Measurements from ENCODE around the gene NBL1.

NBL1 gene

DNA sequence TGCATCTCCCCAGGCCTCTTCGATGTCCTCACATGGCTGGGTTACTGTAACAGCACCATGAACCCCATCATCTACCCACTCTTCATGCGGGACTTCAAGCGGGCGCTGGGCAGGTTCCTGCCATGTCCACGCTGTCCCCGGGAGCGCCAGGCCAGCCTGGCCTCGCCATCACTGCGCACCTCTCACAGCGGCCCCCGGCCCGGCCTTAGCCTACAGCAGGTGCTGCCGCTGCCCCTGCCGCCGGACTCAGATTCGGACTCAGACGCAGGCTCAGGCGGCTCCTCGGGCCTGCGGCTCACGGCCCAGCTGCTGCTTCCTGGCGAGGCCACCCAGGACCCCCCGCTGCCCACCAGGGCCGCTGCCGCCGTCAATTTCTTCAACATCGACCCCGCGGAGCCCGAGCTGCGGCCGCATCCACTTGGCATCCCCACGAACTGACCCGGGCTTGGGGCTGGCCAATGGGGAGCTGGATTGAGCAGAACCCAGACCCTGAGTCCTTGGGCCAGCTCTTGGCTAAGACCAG, 34.9 kb downstream of the NBL1 start:
- Histone ChIP-seq H3K9ac (ENCODE audit: low read depth, low read length) (no peak overlapping the region), H3K4me1 (ENCODE audit: control insufficient read depth, insufficient read depth, low read length) (peaks cover 8% of the 10 kb centered on the region), H3K9me3 (replicated peaks; ENCODE audit: low read length) (no peaks in the 10 kb centered on the region), H3K27me3 (ENCODE audit: control insufficient read depth, insufficient read depth, low read length) (peaks cover 14% of the 10 kb centered on the region), H3K4me3 (ENCODE audit: low read length) (no peak overlapping the region), H3K36me3 (ENCODE audit: insufficient read depth, low read length) (no peaks in the 10 kb centered on the region), H3K4me2 (ENCODE audit: low read length) (no peak overlapping the region)

- H3K9me3 ChIP-seq (replicated peaks; ENCODE audit: low read length): no peaks in the 10 kb centered on the region
Observed at GRCh38 chr1:19679691-19680090, 35.6 kb downstream of the NBL1 start.

GRCh38 chr1:19680644-19681043, 36.5 kb downstream of the NBL1 start:
- Histone ChIP-seq H3K4me3 (ENCODE audit: low read length) (no peak overlapping the region), H3K9ac (ENCODE audit: low read depth, low read length) (no peak overlapping the region), H3K4me2 (ENCODE audit: low read length) (no peak overlapping the region), H3K27me3 (ENCODE audit: control insufficient read depth, insufficient read depth, low read length) (peaks cover 4% of the 10 kb centered on the region), H3K4me1 (ENCODE audit: control insufficient read depth, insufficient read depth, low read length) (peaks cover 8% of the 10 kb centered on the region), H3K9me3 (replicated peaks; ENCODE audit: low read length) (no peaks in the 10 kb centered on the region), H3K36me3 (ENCODE audit: insufficient read depth, low read length) (no peaks in the 10 kb centered on the region)

More at GRCh38 chr1:19679691-19680090, 35.6 kb downstream of the NBL1 start:
- no peak overlapping the region for H3K4me3 ChIP-seq (ENCODE audit: low read length)
- peaks cover 8% of the 10 kb centered on the region for H3K4me1 ChIP-seq (ENCODE audit: control insufficient read depth, insufficient read depth, low read length)
- H3K9ac ChIP-seq (ENCODE audit: low read depth, low read length): no peak overlapping the region
- H3K4me2 ChIP-seq (ENCODE audit: low read length): no peak overlapping the region
- H3K27me3 ChIP-seq (ENCODE audit: control insufficient read depth, insufficient read depth, low read length): peaks cover 12% of the 10 kb centered on the region
- H3K36me3 ChIP-seq (ENCODE audit: insufficient read depth, low read length): no peaks in the 10 kb centered on the region

DNA sequence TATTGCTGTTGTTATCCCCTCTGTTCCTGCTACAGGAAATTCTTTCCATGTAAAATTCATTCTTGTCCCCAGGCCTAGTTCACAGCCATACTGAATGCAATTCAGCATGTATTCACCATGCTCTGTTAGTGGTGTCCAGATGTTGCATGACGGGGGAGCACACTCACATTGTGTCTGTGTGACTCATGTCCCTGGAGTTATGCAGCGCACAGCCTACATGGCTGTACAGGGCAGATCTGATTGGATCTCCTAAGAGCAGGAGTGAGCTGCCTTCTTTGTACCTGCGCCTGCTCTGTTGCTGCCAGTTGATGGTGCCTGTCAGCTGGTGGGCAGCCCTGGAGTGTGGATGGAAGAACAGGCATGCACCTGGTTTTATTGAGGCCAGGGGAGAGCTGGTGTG, 38.1 kb downstream of the NBL1 start:
- Histone ChIP-seq H3K4me2 (ENCODE audit: low read length) (no peak overlapping the region), H3K4me1 (ENCODE audit: control insufficient read depth, insufficient read depth, low read length) (peaks cover 8% of the 10 kb centered on the region), H3K9ac (ENCODE audit: low read depth, low read length) (no peak overlapping the region), H3K36me3 (ENCODE audit: insufficient read depth, low read length) (no peaks in the 10 kb centered on the region), H3K9me3 (replicated peaks; ENCODE audit: low read length) (no peaks in the 10 kb centered on the region), H3K4me3 (ENCODE audit: low read length) (no peak overlapping the region), H3K27me3 (ENCODE audit: control insufficient read depth, insufficient read depth, low read length) (no peaks in the 10 kb centered on the region)

DNA sequence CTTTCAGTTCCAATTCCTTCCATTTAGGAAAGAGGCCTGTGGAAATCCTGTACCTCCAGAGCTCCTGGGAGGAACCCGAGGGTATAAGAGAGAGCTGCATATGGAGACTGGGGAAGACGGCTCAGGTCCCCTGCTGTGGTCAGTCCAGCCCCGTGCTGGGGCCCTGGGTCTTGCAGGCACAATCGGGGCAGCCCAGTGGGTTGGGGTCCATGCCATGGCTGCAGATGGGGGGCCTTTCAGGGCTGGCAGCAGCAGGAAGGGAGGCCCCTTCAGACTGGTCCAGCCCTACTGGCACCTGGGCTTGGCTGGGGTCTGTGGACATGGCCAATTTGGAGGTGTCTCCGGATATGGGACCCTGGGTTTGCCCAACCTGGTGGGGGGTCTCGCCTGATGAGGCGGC, 38.8 kb downstream of the NBL1 start:
- Histone ChIP-seq H3K4me3 (ENCODE audit: low read length) (no peak overlapping the region), H3K4me1 (ENCODE audit: control insufficient read depth, insufficient read depth, low read length) (peaks cover 10% of the 10 kb centered on the region), H3K9ac (ENCODE audit: low read depth, low read length) (no peak overlapping the region), H3K4me2 (ENCODE audit: low read length) (no peak overlapping the region), H3K9me3 (replicated peaks; ENCODE audit: low read length) (no peaks in the 10 kb centered on the region), H3K27me3 (ENCODE audit: control insufficient read depth, insufficient read depth, low read length) (no peaks in the 10 kb centered on the region), H3K36me3 (ENCODE audit: insufficient read depth, low read length) (no peaks in the 10 kb centered on the region)

DNA sequence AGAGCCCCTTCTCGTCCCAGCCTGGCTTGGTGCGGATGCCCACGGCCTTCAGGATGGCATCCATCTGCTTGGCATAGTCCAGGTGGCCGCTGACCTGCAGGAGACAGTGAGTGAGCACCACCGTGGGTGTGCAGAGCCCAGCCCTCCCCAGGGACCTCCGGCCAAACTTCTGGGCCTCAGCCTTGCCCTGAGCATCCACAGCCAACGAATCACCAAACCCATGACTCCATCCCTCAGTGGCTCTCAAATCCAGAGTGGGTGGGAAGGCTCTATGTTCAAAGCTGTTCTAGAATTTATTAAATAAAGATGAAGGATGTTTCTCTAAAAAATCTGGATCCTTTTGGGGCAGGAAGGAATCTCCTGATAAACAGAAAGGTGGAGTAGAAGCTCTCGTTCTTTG, 39.2 kb downstream of the NBL1 start:
- Histone ChIP-seq H3K4me3 (ENCODE audit: low read length) (no peak overlapping the region), H3K9ac (ENCODE audit: low read depth, low read length) (no peak overlapping the region), H3K4me1 (ENCODE audit: control insufficient read depth, insufficient read depth, low read length) (peaks cover 12% of the 10 kb centered on the region), H3K36me3 (ENCODE audit: insufficient read depth, low read length) (no peaks in the 10 kb centered on the region), H3K4me2 (ENCODE audit: low read length) (no peak overlapping the region), H3K9me3 (replicated peaks; ENCODE audit: low read length) (no peaks in the 10 kb centered on the region), H3K27me3 (ENCODE audit: control insufficient read depth, insufficient read depth, low read length) (no peaks in the 10 kb centered on the region)

- H3K27me3 ChIP-seq (ENCODE audit: control insufficient read depth, insufficient read depth, low read length): no peaks in the 10 kb centered on the region
- no peak overlapping the region for H3K9ac ChIP-seq (ENCODE audit: low read depth, low read length)
- H3K4me2 ChIP-seq (ENCODE audit: low read length): no peak overlapping the region
- no peaks in the 10 kb centered on the region for H3K9me3 ChIP-seq (replicated peaks; ENCODE audit: low read length)
- no peak overlapping the region for H3K4me3 ChIP-seq (ENCODE audit: low read length)
- H3K4me1 ChIP-seq (ENCODE audit: control insufficient read depth, insufficient read depth, low read length): peaks cover 12% of the 10 kb centered on the region
- H3K36me3 ChIP-seq (ENCODE audit: insufficient read depth, low read length): no peaks in the 10 kb centered on the region
Observed at GRCh38 chr1:19684677-19685076, 40.6 kb downstream of the NBL1 start.

DNA sequence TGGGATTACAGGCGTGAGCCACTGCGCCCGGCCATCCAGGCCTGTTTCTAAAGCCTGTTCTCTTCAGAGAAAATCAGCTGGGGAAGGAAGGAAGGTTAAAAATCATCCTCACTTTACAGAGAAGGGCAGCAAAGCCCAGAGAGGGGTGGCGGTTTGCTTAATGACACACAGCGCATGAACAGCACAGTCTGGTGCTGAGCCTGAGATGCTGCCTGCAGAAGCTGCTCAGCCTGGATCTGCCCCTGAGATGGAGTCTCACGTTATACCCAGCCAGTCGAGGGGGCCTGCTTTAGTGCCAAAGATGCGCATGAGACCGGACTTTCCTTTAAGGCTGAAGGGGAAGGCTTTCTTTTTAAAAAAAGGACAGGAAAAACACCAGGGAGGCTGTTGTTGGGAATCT, 41.9 kb downstream of the NBL1 start:
- Histone ChIP-seq H3K27me3 (ENCODE audit: control insufficient read depth, insufficient read depth, low read length) (no peaks in the 10 kb centered on the region), H3K4me2 (ENCODE audit: low read length) (no peak overlapping the region), H3K4me1 (ENCODE audit: control insufficient read depth, insufficient read depth, low read length) (peaks cover 12% of the 10 kb centered on the region), H3K9ac (ENCODE audit: low read depth, low read length) (no peak overlapping the region), H3K36me3 (ENCODE audit: insufficient read depth, low read length) (no peaks in the 10 kb centered on the region), H3K9me3 (replicated peaks; ENCODE audit: low read length) (peaks cover 4% of the 10 kb centered on the region), H3K4me3 (ENCODE audit: low read length) (no peak overlapping the region)

DNA sequence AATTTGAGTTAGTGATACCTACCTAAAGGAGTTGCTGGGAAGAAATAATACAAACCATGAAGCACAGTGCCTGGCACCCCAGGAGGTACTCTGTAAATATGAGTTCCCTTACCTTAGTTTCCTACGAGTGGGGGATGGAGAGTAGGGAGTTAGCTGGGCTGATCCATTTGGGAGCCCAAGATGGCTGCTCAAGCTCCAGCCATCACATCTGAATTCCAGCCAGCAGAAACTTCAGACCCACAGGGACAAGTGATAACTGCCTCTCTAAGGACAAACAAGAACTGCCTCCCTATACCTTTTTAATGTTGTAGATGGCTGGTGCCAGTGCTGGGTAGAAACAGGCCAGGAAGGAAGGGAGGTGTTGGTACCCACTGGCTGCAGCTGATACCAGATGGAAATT, 43.3 kb downstream of the NBL1 start:
- H3K4me3 ChIP-seq (ENCODE audit: low read length): no peak overlapping the region
- H3K9me3 ChIP-seq (replicated peaks; ENCODE audit: low read length): peaks cover 4% of the 10 kb centered on the region
- no peaks in the 10 kb centered on the region for H3K36me3 ChIP-seq (ENCODE audit: insufficient read depth, low read length)
- H3K27me3 ChIP-seq (ENCODE audit: control insufficient read depth, insufficient read depth, low read length): no peaks in the 10 kb centered on the region
- no peak overlapping the region for H3K4me2 ChIP-seq (ENCODE audit: low read length)
- peaks cover 4% of the 10 kb centered on the region for H3K4me1 ChIP-seq (ENCODE audit: control insufficient read depth, insufficient read depth, low read length)
- no peak overlapping the region for H3K9ac ChIP-seq (ENCODE audit: low read depth, low read length)

DNA sequence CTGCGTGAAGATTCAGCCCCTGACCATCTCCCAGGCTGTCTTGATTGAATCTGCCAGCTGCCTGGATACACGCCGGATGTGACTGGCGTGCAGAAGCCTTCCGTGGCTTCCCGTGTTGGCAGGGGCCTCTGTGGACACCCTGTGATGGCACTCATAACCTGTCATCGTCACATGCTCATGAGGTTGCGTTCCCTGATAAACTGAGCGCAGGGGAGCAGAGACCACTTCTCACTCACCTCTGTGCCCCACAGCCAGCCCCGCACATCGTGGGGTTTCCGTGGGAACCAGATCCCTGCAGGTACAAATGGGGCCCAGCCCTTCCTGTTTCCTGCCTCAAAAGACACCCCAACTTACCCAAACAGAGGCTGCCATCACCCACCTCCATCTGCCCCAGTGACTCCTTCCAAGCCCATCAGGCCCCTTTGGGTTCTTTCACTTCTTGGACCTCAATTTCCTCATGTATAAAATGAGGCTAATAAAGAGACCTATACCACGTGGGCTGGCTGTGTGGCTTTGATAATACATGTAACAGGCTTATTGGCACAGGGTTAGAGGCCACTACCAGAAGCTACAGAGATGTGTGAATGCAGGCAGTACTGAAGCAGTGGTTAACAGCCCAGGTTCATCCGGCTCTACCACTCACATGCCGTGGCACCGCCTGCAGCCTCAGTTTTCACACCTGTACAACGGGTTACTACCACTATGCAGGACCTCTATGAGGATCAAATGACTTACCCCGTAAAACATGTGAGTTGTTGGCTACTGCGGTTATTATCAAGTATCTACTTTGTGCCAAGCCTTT, 44.1 kb downstream of the NBL1 start:
- no peak overlapping the region for H3K9ac ChIP-seq (ENCODE audit: low read depth, low read length)
- H3K36me3 ChIP-seq (ENCODE audit: insufficient read depth, low read length): no peaks in the 10 kb centered on the region
- H3K4me1 ChIP-seq (ENCODE audit: control insufficient read depth, insufficient read depth, low read length): peaks cover 3% of the 10 kb centered on the region
- H3K9me3 ChIP-seq (replicated peaks; ENCODE audit: low read length): peaks cover 4% of the 10 kb centered on the region
- H3K4me2 ChIP-seq (ENCODE audit: low read length): no peak overlapping the region
- no peaks in the 10 kb centered on the region for H3K27me3 ChIP-seq (ENCODE audit: control insufficient read depth, insufficient read depth, low read length)
- no peak overlapping the region for H3K4me3 ChIP-seq (ENCODE audit: low read length)

DNA sequence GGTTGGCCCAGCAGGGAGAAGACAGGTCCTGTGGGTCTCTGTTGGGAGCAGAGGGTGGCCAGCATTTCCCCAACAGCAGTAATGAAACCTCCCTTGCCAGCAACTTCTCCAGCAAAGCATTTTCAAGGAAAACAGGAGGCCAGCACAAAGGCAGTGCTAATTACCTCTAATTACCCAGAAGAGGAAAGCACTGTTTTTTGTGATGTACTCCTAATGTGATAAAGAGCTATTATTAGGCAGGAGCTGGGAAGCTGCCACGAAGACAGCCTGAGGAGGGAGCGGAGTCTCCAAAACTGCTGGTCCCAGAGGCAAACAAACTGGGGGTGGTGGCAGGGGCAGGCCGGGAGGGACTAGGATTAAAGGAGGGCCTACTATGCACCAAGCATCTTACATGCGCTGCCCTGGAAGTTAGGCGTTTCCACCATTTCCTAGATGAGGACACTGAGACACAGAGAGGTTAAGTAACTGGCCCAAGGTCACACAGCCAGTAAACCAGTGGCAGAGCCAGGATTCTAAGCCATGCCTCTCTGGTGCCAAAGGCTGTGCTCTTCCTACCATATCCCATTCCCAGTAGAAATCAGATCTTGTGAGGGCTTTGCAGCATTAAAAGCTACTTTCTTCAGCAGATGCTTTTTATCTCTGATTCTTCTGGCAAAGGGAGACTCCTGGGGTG, 45.1 kb downstream of the NBL1 start:
- peaks cover 3% of the 10 kb centered on the region for H3K4me1 ChIP-seq (ENCODE audit: control insufficient read depth, insufficient read depth, low read length)
- no peaks in the 10 kb centered on the region for H3K27me3 ChIP-seq (ENCODE audit: control insufficient read depth, insufficient read depth, low read length)
- H3K9ac ChIP-seq (ENCODE audit: low read depth, low read length): no peak overlapping the region

More for the DNA sequence above, 45.1 kb downstream of the NBL1 start:
- Histone ChIP-seq H3K36me3 (ENCODE audit: insufficient read depth, low read length) (no peaks in the 10 kb centered on the region), H3K9me3 (replicated peaks; ENCODE audit: low read length) (peaks cover 4% of the 10 kb centered on the region), H3K4me3 (ENCODE audit: low read length) (no peak overlapping the region), H3K4me2 (ENCODE audit: low read length) (no peak overlapping the region)

All from skeletal muscle satellite cell (primary cell).